Activated CD4-positive, CD25-positive, alpha-beta regulatory T cell treated with anti-CD3 and anti-CD28 coated beads, Interleukin-2, amount 50 U/mL, for 16 hours (primary cell): Measurements from ENCODE around the gene SPATS2L.

Source experiments
- DNase-seq: peaks from one replicate; pipeline ENCODE4 v3.0.0-alpha.2; 2020; ENCODE audit warnings: low read depth, low spot score

The SPATS2L gene

DNA sequence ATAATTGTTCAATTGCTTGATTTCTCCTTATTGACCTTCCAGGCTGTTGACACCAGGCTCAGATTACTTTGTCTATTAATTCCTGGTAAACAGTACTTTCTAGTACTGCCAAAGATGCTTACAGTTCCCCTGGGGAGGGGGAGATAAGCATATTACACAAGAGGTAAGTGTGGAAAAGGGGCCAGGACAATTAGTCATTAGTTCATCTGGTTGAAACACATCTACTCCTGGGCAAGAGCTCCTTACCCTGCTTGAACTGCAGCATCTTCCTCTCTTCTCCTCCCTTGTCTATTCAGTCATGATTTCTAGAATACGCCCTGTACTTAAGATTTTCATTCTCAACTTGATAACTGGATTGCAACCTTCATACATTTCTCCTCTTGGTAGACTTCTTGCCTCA lies 10.4 kb upstream of the SPATS2L start:
- no peak for DNase-seq

DNA sequence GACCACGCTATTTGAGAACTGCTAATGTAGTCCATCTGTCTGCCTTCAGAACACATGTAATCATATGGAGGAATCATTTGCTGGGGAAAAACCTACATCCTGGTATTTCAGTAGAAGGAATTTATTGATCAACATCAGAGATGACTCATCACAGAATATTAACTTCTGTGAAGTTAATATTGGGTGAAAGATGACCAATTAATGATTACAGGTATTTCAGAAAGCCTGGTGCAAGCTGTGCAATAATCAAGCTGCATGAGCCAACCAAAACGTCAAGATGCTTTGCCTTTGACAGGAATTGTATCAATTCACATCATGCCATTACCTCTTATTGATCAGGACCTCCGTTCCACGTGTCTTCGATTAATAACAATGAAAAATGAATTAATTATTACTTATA lies 9.4 kb upstream of the SPATS2L start:
- DNase-seq = no peak

GRCh38 chr2:200297989-200298388 lies 8.5 kb upstream of the SPATS2L start:
- DNase-seq = no peak

- DNase-seq = no peak
Measured at GRCh38 chr2:200298816-200299215, 7.7 kb upstream of the SPATS2L start.

DNA sequence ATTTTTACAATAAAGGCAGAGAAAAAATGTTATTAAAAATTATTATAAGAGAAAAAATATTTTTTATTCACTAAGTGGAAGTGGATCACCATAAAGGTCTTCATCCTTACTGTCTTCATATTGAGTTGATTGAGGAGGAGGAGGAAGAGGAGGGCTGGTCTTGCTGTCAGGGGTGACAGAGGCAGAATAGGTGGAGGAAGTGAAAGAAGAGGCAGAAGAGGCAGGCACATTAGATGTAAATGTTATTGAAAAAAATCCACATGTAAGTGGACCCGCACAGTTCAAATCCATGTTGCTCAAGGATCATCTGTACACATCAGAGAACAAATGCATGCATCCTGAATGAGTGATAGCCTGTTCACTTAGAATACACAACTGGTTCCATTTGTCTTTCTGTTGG lies 6.4 kb upstream of the SPATS2L start:
- no peak for DNase-seq

- no peak for DNase-seq
Measured at GRCh38 chr2:200300638-200301314, 5.7 kb upstream of the SPATS2L start.

DNA sequence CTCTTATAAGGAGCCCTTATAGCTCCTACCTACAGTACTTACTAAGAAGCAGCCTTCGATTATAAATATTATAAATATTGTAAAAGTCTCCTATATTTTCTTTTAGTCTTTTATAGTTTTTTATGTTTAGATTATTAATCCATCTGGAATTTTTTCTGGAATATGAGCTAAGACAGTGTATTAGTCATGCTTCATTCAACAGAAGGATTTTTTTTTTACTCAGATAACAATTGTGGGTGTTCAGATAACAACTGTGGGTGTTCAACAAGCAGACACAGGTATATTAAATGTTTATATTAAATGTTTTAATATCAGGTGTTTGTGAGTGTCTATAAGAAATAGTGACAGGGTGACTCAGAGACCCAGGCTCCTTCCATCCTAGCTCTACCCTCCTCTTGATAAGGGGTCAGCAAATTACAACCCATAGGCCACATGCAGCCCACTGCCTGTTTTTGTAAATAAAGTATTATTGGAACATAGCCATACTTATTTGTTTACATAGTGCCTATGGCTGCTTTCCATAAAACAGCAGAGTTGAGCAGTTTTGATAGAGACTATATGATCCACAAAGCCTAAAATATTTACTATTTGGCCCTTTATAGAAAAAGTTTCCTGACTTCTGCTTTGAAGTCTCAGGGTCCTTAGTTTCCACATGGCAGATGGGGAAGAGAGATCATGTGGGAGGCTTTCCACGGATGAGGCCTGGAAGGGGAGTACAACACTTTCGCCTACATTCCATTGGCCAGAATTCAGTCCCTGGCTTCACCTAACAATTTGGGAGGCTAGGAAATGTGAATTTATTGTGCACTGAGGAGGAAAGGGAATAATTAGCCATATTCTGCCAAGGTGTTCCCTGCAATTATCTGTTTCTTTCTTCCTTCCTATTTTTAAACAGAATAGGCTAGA lies 4.3 kb upstream of the SPATS2L start:
- DNase-seq = no peak

- DNase-seq = no peak
Measured at GRCh38 chr2:200302940-200303727, 3.4 kb upstream of the SPATS2L start.

DNA sequence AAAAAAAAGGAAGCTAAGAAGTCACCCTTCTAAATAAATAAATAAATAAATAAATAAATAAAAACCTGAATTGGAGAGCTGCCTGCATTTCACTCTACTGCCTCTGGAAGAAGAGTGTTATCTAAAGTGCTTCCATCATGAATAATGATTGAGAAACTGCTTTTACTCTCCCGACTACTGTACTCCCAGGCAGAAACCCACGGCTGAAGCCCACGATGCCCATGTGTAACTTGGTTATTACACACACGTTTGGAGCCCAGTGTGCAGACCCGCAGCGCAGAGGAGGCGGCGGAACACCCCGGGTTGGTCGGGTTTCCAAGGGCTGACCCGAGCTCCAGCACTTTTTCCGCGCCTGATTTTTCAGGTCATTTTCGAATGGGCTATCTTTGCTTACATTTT lies 697 bp upstream of the SPATS2L start:
- DNase-seq = no peak

DNA sequence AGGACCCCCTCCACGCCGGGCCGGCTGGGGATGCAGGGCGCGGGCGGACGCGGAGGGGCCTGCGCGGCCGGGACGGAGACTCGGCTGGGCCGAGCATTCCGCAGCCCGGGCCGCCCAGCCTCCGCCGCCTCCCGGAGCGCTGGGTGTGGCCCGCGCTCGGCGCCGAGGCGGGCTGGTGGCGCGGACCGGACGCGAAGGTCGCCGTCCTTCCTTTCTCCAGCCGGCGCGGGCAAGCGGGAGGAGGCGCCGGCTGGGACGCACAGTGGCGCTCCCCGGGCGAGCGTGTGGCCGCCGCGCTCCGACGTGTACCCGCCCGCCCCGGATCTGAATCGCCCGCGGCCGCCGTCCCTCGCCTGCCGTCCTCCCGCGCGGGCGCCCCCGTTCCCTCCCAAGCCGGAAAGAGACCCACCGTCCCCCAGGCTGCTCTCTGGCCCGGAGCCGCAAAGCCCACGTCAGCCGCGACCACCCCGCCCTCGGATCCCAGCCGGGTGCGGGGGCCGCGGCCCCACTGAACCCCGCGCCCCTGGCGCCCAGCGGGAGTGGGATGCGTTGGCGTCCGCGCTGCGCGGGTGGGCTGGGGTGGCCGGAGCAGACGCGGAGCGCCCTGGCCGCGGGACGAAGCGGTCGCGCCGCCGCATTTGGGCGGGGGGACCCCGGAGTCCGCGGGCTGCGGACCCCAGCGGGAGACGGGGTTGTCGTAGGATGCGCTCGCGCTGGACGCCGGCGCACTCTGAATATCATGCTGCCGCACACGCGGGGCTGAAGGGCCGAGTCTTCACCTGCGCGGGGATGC lies 634 bp downstream of the SPATS2L start:
- DNase-seq = no peak

DNA sequence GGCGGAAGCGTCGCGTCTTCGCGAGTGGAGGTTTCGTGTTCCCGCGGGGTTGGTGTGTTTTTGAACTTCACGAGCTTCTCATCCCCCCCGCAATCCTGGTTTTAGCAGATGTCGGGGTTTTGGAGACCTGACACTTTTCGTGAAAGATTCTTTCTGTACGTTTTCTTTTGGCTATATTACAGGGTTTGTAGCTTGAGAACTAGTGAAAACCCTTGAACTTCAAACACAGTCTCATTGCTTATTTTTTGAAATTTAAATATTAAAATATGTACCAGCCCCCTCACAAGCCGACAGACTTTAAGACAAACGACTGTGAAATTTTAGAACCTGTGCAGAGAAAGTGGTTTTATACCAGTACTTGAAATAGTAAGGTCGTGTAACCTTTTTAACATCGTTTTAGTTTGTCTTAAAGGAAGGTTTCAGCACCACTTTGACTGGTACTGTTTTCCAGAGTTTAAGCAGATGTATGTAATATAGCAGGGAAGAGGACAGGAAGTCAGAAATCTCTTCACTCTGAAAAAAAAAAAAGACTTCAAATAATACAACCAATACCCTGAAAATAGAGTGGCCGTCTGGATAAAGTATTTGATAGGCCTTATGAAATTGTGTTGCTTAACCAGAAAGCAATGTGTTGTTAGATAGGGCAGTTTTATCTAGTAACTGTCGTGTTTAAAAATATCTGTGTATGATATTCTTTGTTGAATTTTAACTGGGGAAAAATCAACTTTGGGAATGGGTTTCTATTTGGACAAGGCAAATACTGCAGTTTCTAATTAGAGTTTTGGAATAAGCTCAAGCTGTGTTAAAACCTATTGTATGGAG lies 1.4 kb downstream of the SPATS2L start:
- DNase-seq = no peak

DNA sequence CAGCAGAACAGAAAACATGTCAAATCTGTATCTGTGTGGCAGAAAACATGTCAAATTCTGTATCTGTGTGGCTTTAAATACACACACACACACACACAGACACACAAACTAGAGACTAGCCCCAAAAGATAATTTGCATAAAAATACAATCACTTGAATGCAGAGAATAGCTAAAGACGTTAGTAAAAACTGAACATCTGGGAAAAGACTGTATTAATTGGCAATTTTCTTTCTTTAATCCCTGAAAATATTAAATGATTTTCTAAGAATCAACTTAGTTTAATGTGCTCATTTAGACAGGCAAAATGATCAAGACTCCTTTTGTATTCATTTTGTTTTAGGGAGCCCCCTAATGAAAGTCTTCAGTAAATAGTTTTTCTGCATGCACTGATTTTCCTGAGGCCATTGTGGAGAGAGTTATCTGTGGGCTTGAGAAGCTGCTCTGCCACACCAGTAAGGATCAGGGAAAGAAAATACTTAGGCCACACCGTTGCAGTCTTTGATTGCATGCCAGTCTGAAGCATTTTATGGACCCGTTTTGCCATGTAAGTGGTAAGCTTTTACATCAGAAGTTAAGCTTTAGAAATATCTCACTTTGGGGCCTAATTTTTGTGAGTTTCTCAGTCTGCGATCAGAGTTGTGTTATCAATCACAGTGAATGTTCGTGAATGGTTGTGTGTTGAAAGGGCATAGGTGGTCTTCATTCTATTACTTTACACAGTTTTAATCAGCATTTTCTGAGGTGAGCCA lies 2.2 kb downstream of the SPATS2L start:
- no peak for DNase-seq

DNA sequence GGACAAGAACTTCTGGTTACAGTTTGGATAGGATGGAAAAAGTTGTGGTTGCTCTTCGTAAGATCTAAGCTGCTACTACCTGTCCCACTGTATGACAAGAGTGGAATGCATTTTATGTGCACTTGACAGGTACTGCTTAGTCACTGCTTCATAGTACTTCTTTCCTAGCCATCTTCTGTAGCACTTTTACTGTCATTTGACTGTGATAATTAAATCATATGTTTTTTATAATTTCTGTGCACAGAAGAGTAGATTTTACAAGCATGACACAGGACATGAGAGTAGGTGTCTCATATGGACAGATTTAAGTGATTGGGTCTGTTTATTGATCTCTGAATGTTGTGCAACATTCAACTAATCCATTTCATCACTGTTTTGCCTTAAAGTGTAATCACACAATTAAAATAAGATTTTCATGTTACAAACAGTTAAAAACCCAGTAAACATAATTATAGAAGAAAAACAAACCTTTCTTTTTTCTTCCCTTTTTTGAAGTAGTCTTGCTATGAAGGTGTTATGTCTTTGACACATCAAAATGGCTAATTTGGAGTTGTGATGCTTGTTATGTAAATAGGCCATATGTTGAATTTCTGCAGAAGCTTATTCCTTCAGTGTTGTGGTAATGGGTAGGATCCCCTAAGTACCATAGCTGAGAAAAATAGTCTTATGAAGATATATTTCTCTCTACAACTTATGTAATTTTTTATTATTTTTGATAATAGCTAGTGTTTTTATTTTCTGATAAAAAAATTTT lies 3.0 kb downstream of the SPATS2L start:
- no peak for DNase-seq

DNA sequence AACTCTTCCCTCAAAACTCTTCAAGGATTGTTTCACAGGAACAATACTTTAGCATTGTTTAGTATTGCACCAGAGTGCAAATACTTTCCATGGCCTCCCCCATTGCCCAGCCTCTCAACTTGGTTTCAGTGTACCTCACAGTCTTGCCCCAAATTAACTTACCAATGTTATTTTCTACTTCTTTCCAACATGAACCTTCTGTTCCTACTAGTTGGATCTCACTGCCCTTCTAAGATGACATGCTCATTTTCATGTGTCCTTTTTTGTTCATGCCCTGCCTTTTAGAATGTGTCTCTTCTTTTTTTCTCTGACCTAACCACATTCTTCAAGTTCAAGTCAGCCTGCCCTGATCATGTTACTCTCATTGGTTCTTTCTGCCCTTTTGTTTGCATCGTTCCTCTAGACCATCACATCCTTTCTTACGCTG lies 4.1 kb downstream of the SPATS2L start:
- DNase-seq = no peak

DNA sequence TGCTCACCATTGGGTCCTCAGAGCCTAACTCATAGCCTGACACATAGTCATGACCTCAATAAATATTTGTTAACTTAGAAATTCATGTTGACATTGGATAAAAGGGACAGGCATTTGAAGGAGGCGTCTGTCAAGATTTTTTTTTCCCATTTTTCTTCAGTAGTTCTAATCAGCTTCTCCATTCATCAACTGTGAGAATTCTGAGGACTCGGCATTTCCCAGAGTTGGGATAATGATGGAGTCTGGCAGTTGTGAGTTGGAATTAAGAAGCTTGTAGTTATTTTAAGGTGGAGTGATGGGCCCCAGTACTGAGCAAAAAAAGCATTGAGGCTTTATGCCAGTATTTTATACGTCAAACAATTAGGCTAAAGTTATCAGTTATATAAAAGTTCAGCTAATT lies 4.6 kb downstream of the SPATS2L start:
- DNase-seq = no peak

DNA sequence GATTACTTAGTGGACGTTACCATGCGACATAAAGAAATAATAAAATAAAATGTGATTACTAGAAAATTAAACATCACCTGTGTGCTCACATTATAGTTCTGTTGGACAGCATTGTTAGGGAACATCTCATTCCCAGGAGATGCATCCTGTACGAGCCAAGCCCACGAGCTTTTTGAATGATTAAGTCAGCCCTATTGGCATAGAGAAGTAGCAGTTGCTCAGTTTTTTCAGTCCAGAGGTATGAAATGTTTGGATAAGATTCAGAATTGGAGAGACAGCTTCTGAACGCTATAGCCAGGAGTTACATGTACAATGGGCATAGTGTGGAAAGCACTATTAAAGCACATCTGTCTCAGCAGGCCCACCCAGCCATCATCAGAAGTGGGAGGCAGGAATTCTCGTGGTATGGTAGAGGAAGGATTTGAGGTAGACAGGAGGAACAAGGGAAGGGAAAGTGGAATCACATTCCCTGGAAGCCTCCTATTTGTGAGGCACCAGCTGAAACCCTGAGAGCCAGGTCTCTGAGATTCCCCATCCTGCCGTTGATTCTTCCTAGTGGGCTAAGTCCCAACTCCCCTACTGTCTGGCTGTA lies 8.6 kb downstream of the SPATS2L start:
- no peak for DNase-seq

GRCh38 chr2:200317975-200318374 lies 11.5 kb downstream of the SPATS2L start:
- DNase-seq = no peak

- no peak for DNase-seq
Measured at GRCh38 chr2:200318940-200319435, 12.5 kb downstream of the SPATS2L start.
